HEK293T (cell line): ENCODE results near the gene NCF4.

Experiments
- BHLHE40 ChIP-seq: fragments of 450-650 bp; IDR thresholded peaks from 2 replicates; pipeline ENCODE4 v1.6.1; 2016; ENCODE audit warnings: mild to moderate bottlenecking, moderate library complexity, borderline replicate concordance
- CTBP1 ChIP-seq: fragments of 450-650 bp; IDR thresholded peaks from 2 replicates; pipeline ENCODE4 v1.6.1; 2016; ENCODE audit warnings: borderline replicate concordance
- ELF4 ChIP-seq: fragments of 450-650 bp; IDR thresholded peaks from 2 replicates; pipeline ENCODE4 v1.6.1; 2017; ENCODE audit warnings: antibody characterized with exemption
- FOXA1 ChIP-seq: fragments of 450-650 bp; IDR thresholded peaks from 2 replicates; pipeline ENCODE4 v1.6.1; 2016; ENCODE audit warnings: mild to moderate bottlenecking
- FOXK2 ChIP-seq: fragments of 450-650 bp; IDR thresholded peaks from 2 replicates; pipeline ENCODE4 v1.6.1; 2016; ENCODE audit warnings: mild to moderate bottlenecking
- FOXM1 ChIP-seq: fragments of 450-650 bp; IDR thresholded peaks from 2 replicates; pipeline ENCODE4 v1.6.1; 2017; ENCODE audit warnings: mild to moderate bottlenecking, borderline replicate concordance
- PKNOX1 ChIP-seq: fragments of 450-650 bp; IDR thresholded peaks from 2 replicates; pipeline ENCODE4 v1.6.1; 2016
- SUZ12 ChIP-seq: fragments of 450-650 bp; IDR thresholded peaks from 2 replicates; pipeline ENCODE4 v1.6.1; 2016; ENCODE audit warnings: mild to moderate bottlenecking
- ZNF384 ChIP-seq: fragments of 450-650 bp; IDR thresholded peaks from 2 replicates; pipeline ENCODE4 v1.6.1; 2016

DNA sequence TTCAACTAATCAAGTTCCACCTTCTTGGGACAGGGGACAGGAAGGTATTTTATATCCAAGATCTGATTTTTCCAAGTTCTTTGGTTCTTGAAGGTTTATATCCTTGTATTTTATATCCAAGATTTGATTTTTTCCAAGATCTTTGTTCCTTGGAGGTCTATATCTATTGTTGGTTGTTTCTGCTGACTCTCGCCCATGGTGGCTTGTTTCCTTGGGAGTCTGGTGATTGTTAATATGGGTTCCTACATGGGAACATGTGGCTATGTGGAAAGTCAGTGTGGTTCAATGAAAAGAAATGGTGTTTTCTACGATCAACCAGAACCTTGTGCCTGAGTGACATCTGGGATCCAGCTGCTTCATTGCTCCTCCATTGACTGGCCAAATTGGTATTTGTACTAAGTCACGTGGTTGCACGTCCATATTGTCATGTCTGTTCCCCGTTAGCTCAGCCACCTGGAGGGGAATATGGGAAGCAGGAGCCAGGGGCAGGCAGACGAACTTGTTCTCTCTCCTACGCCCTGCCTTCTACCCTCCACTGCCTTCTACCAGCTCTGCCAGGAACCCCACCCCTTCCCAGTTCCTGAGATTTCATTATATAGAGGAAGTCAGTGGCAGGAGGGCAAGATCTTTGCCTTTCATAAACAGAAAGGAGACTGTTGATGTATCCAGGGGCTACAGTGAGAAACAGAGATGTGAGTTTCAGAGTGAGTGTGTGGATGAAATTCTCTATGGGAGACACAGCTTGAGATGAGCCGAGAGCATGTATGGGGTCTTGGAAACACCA is 41.5 kb downstream of the NCF4 start:
- TF ChIP-seq CTBP1 (no peak), FOXA1 (no peak), ELF4 (no peak), FOXK2 (no peak), SUZ12 (no peak), PKNOX1 (no peak), FOXM1 (no peak), BHLHE40 (no peak), ZNF384 (no peak)
